Ecto neural progenitor cell (in vitro differentiated cells): Measurements from ENCODE around the gene PFKP.

ENCODE experiments used
- DNase-seq: peaks from one replicate; pipeline ENCODE4 v3.0.0-alpha.2; 2018; ENCODE audit warnings: low spot score

PFKP gene

DNA sequence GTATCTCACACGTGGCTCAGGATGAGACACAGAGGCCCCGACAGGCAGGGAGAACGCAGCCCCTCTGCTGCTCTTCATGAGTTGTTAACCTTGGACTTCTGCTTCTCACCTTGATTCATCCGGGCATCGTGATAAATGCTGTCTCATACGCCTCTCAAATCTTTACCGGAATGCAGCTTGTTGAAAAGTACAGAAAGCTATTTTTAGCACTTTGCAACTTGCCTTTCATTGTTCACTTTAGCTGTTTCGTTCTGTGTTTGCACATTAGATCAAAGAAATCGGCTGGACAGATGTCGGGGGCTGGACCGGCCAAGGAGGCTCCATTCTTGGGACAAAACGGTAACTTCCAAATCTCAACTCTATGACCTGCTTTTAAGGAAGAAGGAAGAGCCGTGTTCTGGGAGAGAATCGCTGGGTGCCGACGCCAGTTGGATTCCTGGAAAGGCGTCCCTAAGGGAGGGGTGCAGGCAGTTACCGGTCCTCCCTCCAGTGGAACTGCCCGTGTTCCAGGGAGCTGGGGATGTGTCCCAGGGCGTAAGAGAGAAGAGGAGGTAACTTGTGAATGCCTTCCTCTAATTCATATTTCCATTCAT lies 49.3 kb downstream of the PFKP start:
- DNase-seq = no peak

DNA sequence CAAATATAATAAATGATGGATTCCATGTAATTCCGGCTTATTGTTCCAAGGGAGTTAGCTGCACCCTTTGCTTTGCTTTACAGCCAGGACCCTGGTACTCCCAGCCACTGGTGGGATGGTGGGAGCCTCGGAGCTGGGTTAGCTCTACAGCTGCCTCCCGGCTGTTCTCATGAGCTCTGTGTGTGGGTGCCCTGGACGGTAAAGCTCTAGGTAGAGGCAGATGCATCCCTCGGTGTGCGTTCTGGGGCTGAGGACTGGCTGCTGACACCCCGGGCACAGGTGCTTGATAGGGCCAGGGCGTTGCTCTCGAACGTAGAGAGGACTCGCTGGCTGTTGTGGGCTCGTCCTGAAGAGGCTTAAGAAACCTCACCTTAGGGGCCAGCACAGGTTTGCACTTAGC lies 50.1 kb downstream of the PFKP start:
- DNase-seq = no peak

DNA sequence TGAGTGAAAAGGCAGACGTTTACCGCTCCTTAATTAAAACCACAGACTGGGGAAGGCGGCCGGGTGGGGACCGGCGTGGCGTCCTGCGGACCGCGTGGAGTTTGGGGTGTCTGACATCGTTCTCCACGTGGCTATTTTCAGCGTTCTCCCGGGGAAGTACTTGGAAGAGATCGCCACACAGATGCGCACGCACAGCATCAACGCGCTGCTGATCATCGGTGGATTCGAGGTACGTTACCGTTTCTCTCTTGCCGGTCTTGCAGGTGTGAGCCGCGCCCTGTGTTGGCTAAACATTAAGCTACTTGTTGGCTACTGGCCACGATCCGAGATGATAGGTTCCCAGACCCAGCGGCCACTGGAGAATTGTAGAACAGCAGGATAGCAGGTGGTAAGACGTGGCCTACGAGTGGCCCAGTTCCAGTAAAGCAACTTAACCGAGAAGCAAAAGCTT lies 51.3 kb downstream of the PFKP start:
- no peak for DNase-seq

- no peak for DNase-seq
Observed at GRCh38 chr10:3119796-3120459, 52.6 kb downstream of the PFKP start.

DNA sequence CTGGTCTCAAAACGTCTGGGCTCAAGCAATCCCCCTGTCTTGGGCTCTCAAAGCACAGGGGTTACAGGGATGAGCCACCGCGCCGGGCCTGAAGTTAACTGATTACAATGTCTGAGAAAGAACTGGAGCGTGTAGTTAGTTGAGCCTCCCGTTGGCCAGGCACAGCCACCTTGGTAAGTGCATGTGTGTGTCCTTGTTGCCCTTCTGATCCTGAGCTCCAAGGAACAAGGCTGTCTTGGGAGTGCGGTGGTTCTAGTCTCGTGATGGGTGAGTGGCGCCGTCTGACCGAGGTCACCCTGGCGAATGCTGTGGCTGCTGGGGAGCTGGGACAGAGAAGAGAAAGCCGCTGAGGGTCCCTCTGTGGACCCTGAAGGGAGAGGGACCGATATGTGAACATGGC lies 54.7 kb downstream of the PFKP start:
- DNase-seq = no peak

GRCh38 chr10:3122486-3123205 lies 55.3 kb downstream of the PFKP start:
- DNase-seq = no peak

DNA sequence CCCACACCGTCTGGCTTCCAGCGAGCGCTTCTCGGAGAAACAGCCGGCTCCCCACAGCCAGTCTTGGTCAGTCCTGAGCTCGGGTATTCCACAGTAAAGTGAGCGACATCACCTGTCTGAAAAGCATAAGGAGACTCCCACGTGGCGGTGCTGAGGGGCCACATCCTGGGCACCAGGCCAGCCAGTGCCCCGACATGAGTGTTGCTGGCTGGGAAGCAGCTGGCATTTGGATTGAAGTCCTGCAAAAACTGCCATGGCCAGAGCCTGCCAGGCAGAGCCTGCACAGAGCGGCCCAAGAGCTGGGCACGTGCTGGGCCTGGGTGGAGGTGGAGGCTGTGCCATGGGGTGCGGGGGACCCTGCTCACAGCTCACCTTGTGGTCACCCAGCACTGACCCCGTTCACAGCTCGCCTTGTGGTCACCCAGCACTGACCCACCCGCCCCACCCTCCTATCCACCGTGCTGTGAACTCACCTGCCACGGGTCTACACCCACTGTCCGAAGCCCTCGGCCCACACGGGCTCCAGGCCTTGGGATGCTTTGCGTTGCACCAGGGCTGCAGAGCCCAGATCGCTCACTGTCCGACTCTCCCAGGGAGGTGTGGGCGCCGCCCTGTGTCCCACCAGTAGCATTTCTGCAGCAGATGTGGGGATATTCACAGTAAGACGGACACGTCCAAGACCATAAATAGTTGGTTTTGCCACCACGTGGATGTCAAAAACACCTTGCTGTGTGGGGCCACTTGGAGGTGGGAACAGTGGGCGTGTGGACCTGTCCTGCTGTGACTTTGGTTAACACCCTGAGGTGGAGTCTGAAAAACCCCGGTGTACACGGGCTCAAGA lies 56.4 kb downstream of the PFKP start:
- DNase-seq = no peak

DNA sequence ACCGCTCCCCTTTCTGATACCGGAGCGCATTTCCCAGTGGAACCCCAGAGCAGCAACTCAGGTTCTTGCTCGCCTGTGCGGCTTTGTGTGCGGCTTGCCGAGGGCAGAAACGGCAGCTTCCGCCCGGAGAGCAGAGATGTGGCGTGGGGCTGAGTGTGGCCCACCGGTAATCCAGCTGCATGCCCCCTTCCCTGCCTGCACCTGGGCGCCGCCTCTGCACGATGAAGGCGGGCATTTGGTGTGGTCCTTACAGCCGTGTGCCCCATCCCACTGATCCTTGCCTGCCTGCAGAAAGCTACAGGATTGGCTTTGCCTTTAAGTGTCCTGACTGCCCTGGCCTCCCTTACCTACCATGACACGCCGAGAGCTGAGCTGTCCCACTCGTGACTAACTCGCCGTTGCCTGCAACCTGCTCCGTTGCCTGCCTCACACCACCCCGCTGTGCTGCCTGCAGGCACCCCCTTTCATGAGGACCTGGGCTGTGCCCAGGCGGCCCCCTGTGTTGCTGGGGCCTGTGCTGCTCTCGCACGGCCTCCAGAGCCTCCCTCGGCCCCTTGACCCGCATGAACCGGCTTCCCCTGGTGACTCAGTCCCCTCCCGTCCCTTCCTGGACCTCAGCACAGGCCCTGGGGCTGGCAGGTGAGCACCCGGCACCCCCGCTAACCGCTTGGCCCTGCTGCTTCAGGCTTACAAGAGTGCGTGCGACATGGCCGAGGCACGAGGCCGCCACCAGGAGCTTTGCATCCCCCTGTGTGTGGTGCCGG lies 57.2 kb downstream of the PFKP start:
- DNase-seq = no peak

DNA sequence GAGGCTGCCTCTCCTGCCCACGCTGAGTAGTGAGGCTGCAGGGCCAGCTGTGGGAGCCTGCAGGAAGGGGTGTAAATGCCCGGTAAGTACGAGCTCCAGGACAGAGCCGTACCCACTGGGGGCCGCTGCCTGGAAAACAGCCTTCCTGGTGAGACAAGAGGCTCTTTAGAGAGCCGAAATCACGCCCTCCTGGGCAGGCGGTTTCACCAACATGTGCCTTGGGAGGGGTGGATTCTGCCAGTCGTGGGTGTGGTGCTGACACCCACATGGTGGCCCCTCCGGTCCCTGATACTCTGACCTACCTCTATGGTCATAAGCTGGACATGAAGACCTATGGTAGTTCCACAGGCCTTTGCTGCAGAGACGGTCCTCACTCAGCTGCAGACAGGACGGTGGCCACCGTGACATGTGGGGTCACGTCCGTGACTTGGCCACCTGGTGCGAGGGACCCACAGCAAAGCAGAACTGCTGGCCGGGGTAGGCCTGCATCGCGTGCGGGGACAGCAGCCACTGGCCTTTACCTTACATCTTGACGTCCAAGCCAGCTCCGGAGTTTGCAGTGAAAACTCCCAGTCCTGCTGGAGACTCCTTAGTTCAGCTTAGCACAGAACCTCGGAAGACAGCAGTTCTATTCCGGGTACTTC lies 58.3 kb downstream of the PFKP start:
- no peak for DNase-seq

DNA sequence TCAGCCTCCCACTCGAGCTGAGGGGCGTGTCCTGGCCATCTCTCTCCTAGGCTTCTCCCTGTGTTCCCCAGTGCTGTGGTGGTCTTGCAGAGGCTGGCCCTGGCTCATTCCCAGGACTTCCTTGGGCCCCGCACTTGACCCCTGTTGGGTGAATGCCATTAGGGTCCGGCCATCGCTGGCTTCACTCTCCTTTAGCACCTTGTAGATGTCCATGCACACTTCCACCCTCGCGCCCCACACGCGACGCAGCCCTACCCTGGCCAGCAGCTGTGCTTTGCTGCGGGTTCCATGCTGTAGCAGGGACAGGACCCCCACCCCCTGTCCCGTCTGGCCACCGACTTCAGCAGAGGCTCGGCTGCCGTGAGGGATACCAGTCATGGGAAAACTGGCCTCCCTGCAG lies 58.9 kb downstream of the PFKP start:
- no peak for DNase-seq

DNA sequence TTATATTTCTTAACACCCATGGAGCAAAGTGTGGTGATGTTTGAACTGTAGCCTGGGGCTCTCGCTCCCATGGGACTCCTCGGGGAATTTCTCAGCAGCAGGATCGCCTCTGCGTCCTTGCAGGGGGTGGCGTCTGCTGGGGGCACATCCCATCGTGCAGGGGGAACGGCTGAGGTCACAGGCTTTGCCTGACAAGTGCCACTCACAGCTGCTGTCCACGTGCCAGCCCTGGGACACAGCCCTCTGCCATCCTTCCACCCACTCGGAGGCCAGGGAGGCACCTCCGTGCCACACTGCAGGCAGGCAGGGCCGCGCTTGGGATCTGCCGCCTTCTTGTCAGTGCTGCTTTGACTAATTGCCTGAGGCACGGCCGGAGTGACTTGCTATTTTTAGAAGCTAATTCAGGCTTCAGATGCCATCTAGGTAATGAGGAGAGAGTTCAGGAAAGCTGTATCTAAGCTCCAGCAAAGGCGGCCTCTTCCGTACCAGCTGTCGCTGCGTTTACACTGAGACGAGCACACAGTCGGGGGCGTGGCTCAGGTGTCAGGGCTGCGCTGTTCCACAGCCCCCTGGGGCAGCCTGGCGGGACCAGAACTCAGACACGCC lies 59.5 kb downstream of the PFKP start:
- no peak for DNase-seq

- DNase-seq = no peak
Observed at GRCh38 chr10:3127921-3128320, 60.6 kb downstream of the PFKP start.

GRCh38 chr10:3128379-3129130 lies 61.2 kb downstream of the PFKP start:
- no peak for DNase-seq

DNA sequence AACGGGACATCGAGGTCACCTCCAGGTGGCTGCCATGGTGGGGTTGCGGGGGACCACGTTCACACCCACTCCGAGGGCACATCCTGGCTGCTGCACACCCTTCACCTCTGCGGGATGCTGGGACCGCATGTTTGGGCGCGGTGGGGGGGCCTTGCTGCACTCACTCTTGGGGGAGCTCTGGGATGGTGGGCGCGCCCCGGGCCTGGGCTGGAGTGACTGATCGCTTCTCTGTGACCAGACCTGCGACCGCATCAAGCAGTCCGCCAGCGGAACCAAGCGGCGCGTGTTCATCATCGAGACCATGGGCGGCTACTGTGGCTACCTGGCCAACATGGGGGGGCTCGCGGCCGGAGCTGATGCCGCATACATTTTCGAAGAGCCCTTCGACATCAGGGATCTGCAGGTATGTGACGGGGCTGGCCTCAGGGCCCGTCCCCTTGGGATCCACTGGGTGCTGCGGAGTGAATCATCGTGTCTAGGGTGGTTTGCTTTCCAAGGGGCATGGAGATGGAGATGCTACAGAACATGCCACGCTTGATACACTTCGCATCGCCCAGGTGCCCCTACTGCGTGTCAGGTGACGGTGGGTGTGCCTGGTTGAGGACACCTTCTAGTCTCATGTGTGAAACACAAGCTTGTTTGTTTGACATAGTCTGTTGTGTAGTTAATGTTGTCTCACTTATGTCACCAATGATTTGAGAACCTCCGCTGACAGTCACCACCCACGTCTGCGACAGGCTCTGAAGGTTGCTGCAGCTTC lies 62.4 kb downstream of the PFKP start:
- DNase-seq = no peak

GRCh38 chr10:3131098-3131497 lies 63.8 kb downstream of the PFKP start:
- DNase-seq = no peak

DNA sequence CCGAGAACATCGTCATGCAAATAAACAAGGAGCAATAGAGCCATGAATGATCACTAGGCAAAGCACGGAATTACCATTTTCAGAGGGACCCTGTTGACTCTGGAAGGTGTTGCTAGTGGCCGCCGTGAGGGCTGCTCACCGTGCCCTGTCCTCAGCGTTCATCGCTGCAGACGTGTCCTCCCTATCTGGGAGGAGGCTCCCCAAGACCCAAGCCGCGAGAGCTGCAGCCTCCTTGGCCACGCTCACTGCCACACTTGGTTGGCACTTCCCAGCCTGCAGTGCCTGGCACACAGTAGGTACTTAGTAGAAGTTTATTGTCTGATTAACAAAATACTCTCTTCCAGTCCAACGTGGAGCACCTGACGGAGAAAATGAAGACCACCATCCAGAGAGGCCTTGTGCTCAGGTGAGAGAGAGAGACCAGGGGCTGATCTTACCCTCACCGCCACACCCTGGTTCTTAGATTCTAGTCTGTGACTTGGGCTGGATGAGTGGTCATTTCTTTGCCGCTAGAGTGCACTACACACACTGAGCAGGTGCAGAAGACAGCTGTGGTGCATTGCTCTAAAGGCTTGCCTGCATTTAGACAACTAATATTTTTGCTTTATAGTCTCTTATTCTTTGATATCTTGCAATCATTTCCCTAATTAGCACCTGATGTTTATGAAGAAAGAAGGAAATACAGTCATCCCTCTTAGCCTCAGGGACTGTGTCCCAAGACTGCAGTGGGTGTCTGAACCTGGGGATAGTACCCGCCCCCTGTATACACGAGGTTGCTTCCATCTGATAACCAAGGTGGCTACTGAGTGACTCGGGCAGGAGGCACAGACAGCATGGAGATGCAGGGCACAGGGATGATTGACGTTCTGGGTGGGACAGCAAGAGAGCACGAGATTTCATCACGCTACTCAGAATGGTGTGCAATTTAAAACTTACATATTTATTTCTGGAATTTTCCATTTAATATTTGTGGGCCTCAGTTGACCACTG lies 65.0 kb downstream of the PFKP start:
- DNase-seq = no peak

DNA sequence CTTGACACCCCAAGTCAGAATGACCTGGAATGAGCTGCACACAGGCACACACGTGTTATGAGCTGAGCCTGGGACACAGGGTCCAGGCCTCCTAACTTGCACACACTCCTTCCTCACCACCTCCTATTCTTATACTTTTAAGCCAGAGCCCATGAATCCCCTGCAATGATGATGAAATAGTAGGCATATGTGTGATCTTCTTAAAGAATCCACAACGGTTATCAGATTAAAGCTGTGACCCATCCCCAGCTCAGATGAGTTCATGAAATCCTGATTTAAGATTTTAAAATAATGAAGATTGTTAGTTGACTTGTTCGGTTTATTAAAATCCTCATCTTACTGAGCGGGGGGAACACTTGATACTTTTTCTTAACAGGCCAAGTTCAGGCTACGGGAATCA lies 66.6 kb downstream of the PFKP start:
- no peak for DNase-seq

GRCh38 chr10:3135006-3135405 lies 67.7 kb downstream of the PFKP start:
- no peak for DNase-seq
